B cell (primary cell): ENCODE measurements around the gene KRT5.

ENCODE experiments used
- CTCF ChIP-seq: fragments of 200-600 bp; IDR thresholded peaks from one replicate; pipeline ENCODE4 v1.8.0; 2022; ENCODE audit warnings: antibody characterized with exemption, mild to moderate bottlenecking
- EZH2 ChIP-seq: IDR thresholded peaks from 2 replicates; pipeline ENCODE4 v1.6.1; 2012; ENCODE audit warnings: borderline replicate concordance, low read depth, mild to moderate bottlenecking, moderate library complexity, low read length; ENCODE audit not compliant: insufficient read depth, poor library complexity, severe bottlenecking

- TF ChIP-seq CTCF, result no peak
- TF ChIP-seq EZH2, result no peak
These were observed 8.5 kb upstream of the KRT5 start for GRCh38 chr12:52528641-52529143.
